AG04449 (cell line): ENCODE measurements around the gene MARK2.
A peak's percentile ranks its signal among the peaks of the same experiment; 100 is the strongest.

Source experiments
- CTCF ChIA-PET: fragments of 350-600 bp; formaldehyde crosslinking; extraction: SDS; loops from one replicate; lab custom pipeline; 2021; ENCODE audit warnings: antibody characterized with exemption; lab: Yijun Ruan, JAX
- POLR2A ChIA-PET: fragments of 400-600, 350-600 bp; formaldehyde crosslinking; extraction: SDS; loops from one replicate; lab custom pipeline; 2020; ENCODE audit warnings: antibody characterized with exemption, inconsistent platforms; lab: Yijun Ruan, JAX
- DNase-seq: peaks from one replicate; pipeline ENCODE4 v3.0.0-alpha.2; 2010; ENCODE audit warnings: low read depth, low spot score
- H3K4me3 ChIP-seq: 2 replicates; pipeline ENCODE4 v1.5.1; 2011; ENCODE audit warnings: low read depth, mild to moderate bottlenecking, control low read depth, low read length
- TF ChIP-seq, protein P1 (sequence below): IDR thresholded peaks from one replicate; pipeline ENCODE4 v1.5.1; 2011; ENCODE audit warnings: mild to moderate bottlenecking, moderate library complexity, low read length, control low read depth, inconsistent platforms; ENCODE audit not compliant: insufficient read depth; ENCODE audit errors: missing control alignments

The MARK2 gene

DNA sequence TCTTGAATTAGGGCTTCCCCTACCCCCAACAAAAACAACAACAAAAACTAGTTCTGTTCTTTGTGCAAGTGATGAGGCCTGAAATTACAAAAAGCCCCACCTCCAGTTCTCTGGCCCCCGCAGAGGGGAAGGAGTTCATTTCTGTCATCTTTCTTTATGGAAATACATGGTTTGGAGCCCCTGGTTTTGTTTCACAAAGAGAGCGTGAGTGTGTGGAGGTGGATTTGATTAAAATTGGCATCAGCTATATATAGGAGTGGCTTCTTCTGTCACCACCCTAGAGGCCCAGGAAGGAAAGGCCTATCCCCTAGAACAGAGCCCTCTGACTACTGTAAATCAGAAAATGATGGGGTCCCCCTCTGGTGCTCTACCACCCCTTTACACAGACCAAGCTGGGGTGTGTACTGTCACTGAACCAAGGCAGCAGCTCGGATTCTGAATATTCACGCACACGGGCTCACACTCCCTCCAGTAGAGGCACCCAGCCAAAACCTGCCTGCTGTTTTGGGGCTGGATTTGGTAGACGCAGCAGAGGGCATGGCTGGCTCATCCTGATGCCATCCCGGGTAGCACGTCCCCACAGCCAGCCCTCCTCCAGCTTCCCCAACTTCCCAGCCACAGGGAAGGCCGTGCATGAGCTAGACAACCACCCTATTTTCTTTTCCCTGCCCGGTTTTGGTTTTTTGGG is 58.7 kb downstream of the MARK2 start:
- TF ChIP-seq, protein P1, sequence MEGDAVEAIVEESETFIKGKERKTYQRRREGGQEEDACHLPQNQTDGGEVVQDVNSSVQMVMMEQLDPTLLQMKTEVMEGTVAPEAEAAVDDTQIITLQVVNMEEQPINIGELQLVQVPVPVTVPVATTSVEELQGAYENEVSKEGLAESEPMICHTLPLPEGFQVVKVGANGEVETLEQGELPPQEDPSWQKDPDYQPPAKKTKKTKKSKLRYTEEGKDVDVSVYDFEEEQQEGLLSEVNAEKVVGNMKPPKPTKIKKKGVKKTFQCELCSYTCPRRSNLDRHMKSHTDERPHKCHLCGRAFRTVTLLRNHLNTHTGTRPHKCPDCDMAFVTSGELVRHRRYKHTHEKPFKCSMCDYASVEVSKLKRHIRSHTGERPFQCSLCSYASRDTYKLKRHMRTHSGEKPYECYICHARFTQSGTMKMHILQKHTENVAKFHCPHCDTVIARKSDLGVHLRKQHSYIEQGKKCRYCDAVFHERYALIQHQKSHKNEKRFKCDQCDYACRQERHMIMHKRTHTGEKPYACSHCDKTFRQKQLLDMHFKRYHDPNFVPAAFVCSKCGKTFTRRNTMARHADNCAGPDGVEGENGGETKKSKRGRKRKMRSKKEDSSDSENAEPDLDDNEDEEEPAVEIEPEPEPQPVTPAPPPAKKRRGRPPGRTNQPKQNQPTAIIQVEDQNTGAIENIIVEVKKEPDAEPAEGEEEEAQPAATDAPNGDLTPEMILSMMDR: no peak
- CTCF ChIA-PET: interaction anchor here (0.9 to 6.0 kb wide), 3 partner anchors 9 to 61 kb away, joined by 3 to 37 read pairs (median 16); no protein-coding TSS in a partner anchor
- POLR2A ChIA-PET: no interaction called here
- no peak overlapping the region for H3K4me3 ChIP-seq
- no peak for DNase-seq

DNA sequence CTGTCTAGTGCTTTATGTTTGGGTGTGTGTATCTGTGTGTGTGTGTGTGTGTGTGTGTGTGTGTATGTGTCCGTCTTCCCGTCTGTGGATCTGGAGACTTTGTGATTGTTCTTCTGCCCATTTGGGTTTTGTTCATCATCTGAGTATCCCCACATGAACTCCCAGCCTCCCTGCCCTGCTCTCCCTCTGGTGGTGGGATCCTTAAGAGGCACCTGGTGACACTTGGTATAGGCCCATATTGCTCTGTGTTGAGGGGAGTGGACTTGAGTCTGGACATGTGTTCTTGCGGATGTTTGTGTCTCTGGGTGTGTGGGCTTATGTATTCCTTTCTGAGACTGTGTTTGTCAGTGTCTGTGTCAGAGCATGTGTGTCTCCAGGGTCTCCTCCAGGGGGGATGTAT is 62.8 kb downstream of the MARK2 start:
- no peak overlapping the region for H3K4me3 ChIP-seq
- DNase-seq: no peak
- ChIA-PET POLR2A (no interaction called here), CTCF (interaction anchor here (6.0 kb wide), 1 partner anchor 65 kb away, joined by 37 read pairs; no protein-coding TSS in a partner anchor)
- TF ChIP-seq, protein P1: peak; percentile 52

DNA sequence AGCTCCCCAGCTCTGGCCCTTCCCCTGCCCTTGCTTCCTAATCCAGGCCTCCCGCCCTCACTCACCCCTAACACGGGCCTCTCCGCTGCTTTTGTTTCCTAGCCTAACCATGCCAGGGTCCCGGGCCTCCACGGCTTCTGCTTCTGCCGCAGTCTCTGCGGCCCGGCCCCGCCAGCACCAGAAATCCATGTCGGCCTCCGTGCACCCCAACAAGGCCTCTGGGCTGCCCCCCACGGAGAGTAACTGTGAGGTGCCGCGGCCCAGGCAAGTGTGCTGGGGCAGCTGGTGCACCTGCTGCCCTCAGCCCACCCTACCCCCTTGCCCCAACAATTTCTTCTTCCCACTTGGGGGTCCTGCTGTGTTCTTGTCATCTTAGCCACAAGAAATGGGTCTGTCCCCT is 65.0 kb downstream of the MARK2 start:
- no peak for DNase-seq
- ChIA-PET POLR2A (no interaction called here), CTCF (interaction anchor here (5.8 kb wide), 1 partner anchor 66 kb away, joined by 46 read pairs; the partner anchor contains the start of gene MARK2)
- TF ChIP-seq, protein P1: no peak
- no peak overlapping the region for H3K4me3 ChIP-seq

DNA sequence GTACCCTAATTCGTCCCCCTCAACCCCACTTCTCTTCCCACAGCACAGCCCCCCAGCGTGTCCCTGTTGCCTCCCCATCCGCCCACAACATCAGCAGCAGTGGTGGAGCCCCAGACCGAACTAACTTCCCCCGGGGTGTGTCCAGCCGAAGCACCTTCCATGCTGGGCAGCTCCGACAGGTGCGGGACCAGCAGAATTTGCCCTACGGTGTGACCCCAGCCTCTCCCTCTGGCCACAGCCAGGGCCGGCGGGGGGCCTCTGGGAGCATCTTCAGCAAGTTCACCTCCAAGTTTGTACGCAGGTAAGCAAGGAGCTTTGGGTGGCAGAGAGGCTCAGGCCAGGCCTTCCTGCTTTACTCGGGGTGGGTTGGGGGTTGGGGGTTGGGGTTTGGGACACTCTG is 65.8 kb downstream of the MARK2 start:
- TF ChIP-seq, protein P1: no peak
- no peak overlapping the region for H3K4me3 ChIP-seq
- ChIA-PET CTCF (interaction anchor here (1.0 to 5.8 kb wide), 4 partner anchors 9 to 67 kb away, joined by 3 to 46 read pairs (median 4); partner anchors contain the start of gene MARK2), POLR2A (no interaction called here)
- DNase-seq: no peak

DNA sequence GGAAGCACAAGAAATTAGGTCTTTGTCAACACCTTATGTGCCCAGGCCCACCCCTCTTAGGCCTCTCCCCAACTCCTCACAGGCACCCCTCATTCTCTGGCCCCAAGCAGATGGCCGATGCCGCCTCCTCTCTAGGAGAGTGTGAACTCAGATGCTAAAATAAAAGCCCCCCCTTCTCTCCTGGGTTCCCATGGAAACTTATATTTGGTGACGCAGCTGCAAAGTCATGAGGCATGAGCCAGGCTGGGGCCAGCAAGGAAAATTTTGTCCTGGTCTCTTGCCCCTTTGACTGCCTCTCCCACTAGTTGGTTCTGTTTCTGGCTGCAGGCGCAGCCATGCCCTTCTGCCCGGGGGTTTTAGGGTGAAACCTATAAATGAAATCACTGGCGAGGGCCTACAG is 66.3 kb downstream of the MARK2 start:
- CTCF ChIA-PET: interaction anchor here (1.0 to 5.8 kb wide), 4 partner anchors 9 to 67 kb away, joined by 3 to 46 read pairs (median 4); partner anchors contain the start of gene MARK2
- H3K4me3 ChIP-seq: no peak overlapping the region
- TF ChIP-seq, protein P1: no peak
- POLR2A ChIA-PET: no interaction called here
- no peak for DNase-seq

DNA sequence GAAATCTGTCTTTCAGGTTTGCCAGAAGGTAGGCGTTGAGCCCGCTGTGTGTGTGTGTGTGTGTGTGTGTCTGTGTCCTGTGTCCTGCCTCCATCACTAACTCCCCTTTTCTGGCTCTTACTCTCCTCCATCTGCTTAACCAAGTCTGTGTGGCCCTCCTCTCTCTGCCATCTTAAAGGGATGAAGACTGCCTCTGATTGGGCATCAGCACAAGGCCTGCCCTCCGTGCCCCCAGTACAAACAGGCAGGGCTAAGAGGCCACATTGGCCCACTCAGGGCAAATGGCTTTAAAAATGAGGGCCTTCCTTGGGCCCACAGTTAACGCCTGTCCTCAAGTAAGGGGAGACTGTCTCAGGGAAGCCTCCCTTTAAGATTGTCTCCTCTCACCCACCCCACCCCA is 67.2 kb downstream of the MARK2 start:
- DNase-seq: no peak
- ChIA-PET POLR2A (interaction anchor here (1.4 kb wide), 1 partner anchor 12 kb away, joined by 4 read pairs; no protein-coding TSS in a partner anchor), CTCF (interaction anchor here (0.8 to 5.8 kb wide), 12 partner anchors 9 to 68 kb away, joined by 3 to 46 read pairs (median 5); partner anchors contain the start of genes MARK2 and RCOR2)
- no peak overlapping the region for H3K4me3 ChIP-seq
- TF ChIP-seq, protein P1: no peak
